Liver (tissue), 9 donors: ENCODE measurements around the gene UGCG. TPM values are rescaled to one million over a fixed set of nuclear protein-coding genes. Genes with fewer than 3 reads are reported as not detected.

Experiments
- DNase-seq: peaks from one replicate; pipeline ENCODE4 v3.0.0-alpha.2; 2017; ENCODE audit warnings: low spot score
- H3K27ac ChIP-seq, 2 donors: one replicate each; pipeline ENCODE4 v1.7.0; 2013; ENCODE audit warnings: inconsistent platforms in 2 of 2, low read length in 2 of 2, control low read depth in 1 of 2, low read depth in 1 of 2, mild to moderate bottlenecking in 1 of 2
- H3K27me3 ChIP-seq, 4 donors: one replicate each; pipeline versions ENCODE4 v1.6.1 to v1.7.0; 2013; ENCODE audit warnings: low read length in 3 of 4, inconsistent platforms in 1 of 4, mild to moderate bottlenecking in 1 of 4, moderate library complexity in 1 of 4; ENCODE audit not compliant: control insufficient read depth in 4 of 4, insufficient read depth in 4 of 4
- H3K36me3 ChIP-seq, 4 donors: one replicate each; pipeline versions ENCODE4 v1.6.1 to v1.7.0; 2013; ENCODE audit warnings: low read length in 3 of 4, mild to moderate bottlenecking in 3 of 4, low read depth in 1 of 4, moderate library complexity in 1 of 4; ENCODE audit not compliant: control insufficient read depth in 4 of 4, insufficient read depth in 3 of 4
- H3K4me1 ChIP-seq, 4 donors: one replicate each; pipeline versions ENCODE4 v1.6.1 to v1.7.0; 2013; ENCODE audit warnings: low read length in 3 of 4, mild to moderate bottlenecking in 3 of 4, moderate library complexity in 1 of 4; ENCODE audit not compliant: control insufficient read depth in 4 of 4, insufficient read depth in 4 of 4
- H3K4me3 ChIP-seq, 3 donors: one replicate each; pipeline versions ENCODE4 v1.6.1 to v1.7.0; 2013; ENCODE audit warnings: low read length in 3 of 3, control low read depth in 1 of 3, low read depth in 1 of 3, mild to moderate bottlenecking in 1 of 3
- H3K9ac ChIP-seq, 2 donors: one replicate each; pipeline ENCODE4 v1.7.0; 2013; ENCODE audit warnings: low read length in 2 of 2, mild to moderate bottlenecking in 2 of 2, moderate library complexity in 2 of 2, control low read depth in 1 of 2, low read depth in 1 of 2
- H3K9me3 ChIP-seq, 4 donors: one replicate each; pipeline versions ENCODE4 v1.6.1 to v1.7.0; 2013; ENCODE audit warnings: low read length in 3 of 4; ENCODE audit not compliant: control insufficient read depth in 4 of 4
- EGR1 ChIP-seq, 2 donors: IDR thresholded peaks; 2 replicates each; pipeline ENCODE4 v1.6.1; 2016 to 2018; ENCODE audit warnings: antibody characterized with exemption in 2 of 2, low read depth in 2 of 2
- FOXA1 ChIP-seq: IDR thresholded peaks from 2 replicates; pipeline ENCODE4 v1.6.1; 2016; ENCODE audit warnings: antibody characterized with exemption
- FOXA2 ChIP-seq: IDR thresholded peaks from 2 replicates; pipeline ENCODE4 v1.6.1; 2016; ENCODE audit warnings: antibody characterized with exemption
- GABPA ChIP-seq, 2 donors: IDR thresholded peaks in 1 of 2; conservative IDR thresholded peaks in 1 of 2; 2 replicates each; pipeline ENCODE4 v1.6.1; 2016; ENCODE audit warnings: antibody characterized with exemption in 2 of 2, mild to moderate bottlenecking in 1 of 2, moderate library complexity in 1 of 2
- HNF4A ChIP-seq, 2 donors: conservative IDR thresholded peaks; 2 replicates each; pipeline ENCODE4 v1.6.1; 2016; ENCODE audit warnings: antibody characterized with exemption in 2 of 2, mild to moderate bottlenecking in 2 of 2
- HNF4G ChIP-seq: IDR thresholded peaks from 2 replicates; pipeline ENCODE4 v1.6.1; 2016; ENCODE audit warnings: antibody characterized with exemption
- JUND ChIP-seq, 2 donors: IDR thresholded peaks; 2 replicates each; pipeline ENCODE4 v1.6.1; 2016; ENCODE audit warnings: antibody characterized with exemption in 2 of 2
- NR2F2 ChIP-seq: IDR thresholded peaks from 2 replicates; pipeline ENCODE4 v1.6.1; 2016; ENCODE audit warnings: antibody characterized with exemption
- RAD21 ChIP-seq, 2 donors: IDR thresholded peaks; 2 replicates each; pipeline ENCODE4 v1.6.1; 2016; ENCODE audit warnings: antibody characterized with exemption in 2 of 2, mild to moderate bottlenecking in 2 of 2
- RXRA ChIP-seq, 2 donors: IDR thresholded peaks; 2 replicates each; pipeline ENCODE4 v1.6.1; 2017 to 2018; ENCODE audit warnings: antibody characterized with exemption in 2 of 2, mild to moderate bottlenecking in 1 of 2
- SP1 ChIP-seq: IDR thresholded peaks from 2 replicates; pipeline ENCODE4 v1.6.1; 2018; ENCODE audit warnings: antibody characterized with exemption, mild to moderate bottlenecking
- TAF1 ChIP-seq: conservative IDR thresholded peaks from 2 replicates; pipeline ENCODE4 v1.6.1; 2016; ENCODE audit warnings: antibody characterized with exemption, mild to moderate bottlenecking
- YY1 ChIP-seq: IDR thresholded peaks from 2 replicates; pipeline ENCODE4 v1.6.1; 2016; ENCODE audit warnings: antibody characterized with exemption, mild to moderate bottlenecking
- WGBS: extraction: QIAGEN DNeasy Blood & Tissue Kit; methylation state at CpG from one replicate; pipeline ENCODE4 v1.1.7; 2013; 5-methylcytosine and 5-hydroxymethylcytosine counted together
- polyA plus RNA-seq, 2 donors: library from polyadenylated mRNA; stranded (reverse) in 1 of 2; unstranded in 1 of 2; fragments of 200-250 nt in 1 of 2; fragments of >200 nt in 1 of 2; fragmentation: Nextera tagmentation in 1 of 2; extraction: Ambion mirVana in 1 of 2; gene quantifications; one replicate each; pipeline versions ENCODE4 v1.2.1 to v1.2.3, GENCODE V29; 2013 to 2015
- total RNA-seq, 2 donors: library from RNA; depleted of rRNA; stranded (reverse); fragments of >200 nt; gene quantifications; one replicate each; pipeline ENCODE4 v1.2.3, GENCODE V29; 2014
- TF ChIP-seq, protein P1 (sequence below): fragments of 150-350 bp; IDR thresholded peaks from 2 replicates; pipeline ENCODE4 v1.5.1; 2017; ENCODE audit warnings: improper control_type of control experiment, low read depth, low read length; ENCODE audit not compliant: missing input control
- TF ChIP-seq, protein P2 (sequence below): IDR thresholded peaks from 2 replicates; pipeline ENCODE4 v1.6.1; 2016; ENCODE audit warnings: antibody characterized with exemption
- TF ChIP-seq, protein P3 (sequence below): IDR thresholded peaks from 2 replicates; pipeline ENCODE4 v1.6.1; 2016; ENCODE audit warnings: antibody characterized with exemption
- TF ChIP-seq, protein P4 (sequence below): IDR thresholded peaks from 2 replicates; pipeline ENCODE4 v1.6.1; 2016; ENCODE audit warnings: antibody characterized with exemption, mild to moderate bottlenecking
- TF ChIP-seq, protein P5 (sequence below): IDR thresholded peaks from 2 replicates; pipeline ENCODE4 v1.6.1; 2016; ENCODE audit warnings: antibody characterized with exemption
- donor health status: healthy.
- donor health status: healthy.
- donor health status: healthy.
- donor health status: healthy.
- donor health status: healthy.

Gene UGCG
- total and polyA plus RNA-seq, 4 donors: 5.2 to 44.2 (median 12.0) TPM

DNA sequence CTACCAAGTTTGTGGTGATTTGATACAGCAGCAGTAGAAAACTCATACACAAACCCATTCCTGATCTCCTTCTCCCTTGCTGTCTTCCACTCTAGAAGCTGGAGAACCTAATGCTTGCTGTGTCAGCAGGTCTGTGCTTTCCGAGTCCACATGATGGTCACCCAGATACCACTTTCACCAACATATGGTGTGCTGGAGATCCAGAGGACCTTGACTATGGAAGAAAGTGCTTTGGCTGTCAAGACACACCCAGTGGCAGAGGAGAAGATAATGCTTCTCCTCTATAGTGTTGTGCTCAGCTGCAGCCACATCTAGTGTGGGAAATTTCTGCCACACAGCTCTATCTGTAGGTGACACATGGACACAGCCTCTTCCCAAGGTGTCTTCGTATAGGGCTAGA lies 67.4 kb downstream of the UGCG start:
- Histone ChIP-seq H3K4me1 (no peaks in the 10 kb centered on the region), H3K9ac (no peak overlapping the region), H3K27ac (no peak overlapping the region), H3K27me3 (no peaks in the 10 kb centered on the region), H3K4me3 (no peak overlapping the region), H3K36me3 (no peaks in the 10 kb centered on the region), H3K9me3 (no peaks in the 10 kb centered on the region)
- TF ChIP-seq EGR1 (IDR thresholded peaks at IDR 0.05; ENCODE audit: low read depth in 2 of 2): no peak
- TF ChIP-seq NR2F2: no peak
- WGBS: 92% methylated on average over 2 of the region's 2 CpGs
- DNase-seq: no peak

DNA sequence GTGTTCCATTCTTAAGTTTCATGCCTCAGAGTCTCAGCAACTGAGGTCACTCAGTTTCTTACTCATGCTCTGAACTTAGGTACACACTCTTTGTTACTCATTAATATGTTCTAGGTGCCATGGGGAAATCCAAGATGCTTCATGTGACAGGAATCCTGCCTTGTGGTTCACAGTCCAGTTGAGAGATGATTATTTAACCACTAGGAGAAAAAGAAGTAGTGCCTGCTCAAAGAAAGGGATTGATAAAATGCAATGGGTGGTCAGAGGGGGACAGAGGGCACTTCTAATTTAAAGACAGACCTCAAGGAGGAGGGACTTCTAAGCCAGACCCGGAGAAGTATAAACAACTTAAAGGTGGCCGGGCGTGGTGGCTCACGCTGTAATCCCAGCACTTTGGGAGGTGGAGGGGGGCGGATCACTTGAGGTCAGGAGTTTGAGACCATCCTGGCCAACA lies 69.0 kb downstream of the UGCG start:
- H3K27ac ChIP-seq: no peak overlapping the region
- H3K4me1 ChIP-seq: no peaks in the 10 kb centered on the region
- H3K4me3 ChIP-seq: no peak overlapping the region
- DNase-seq: no peak
- H3K27me3 ChIP-seq: no peaks in the 10 kb centered on the region
- no peaks in the 10 kb centered on the region for H3K9me3 ChIP-seq
- TF ChIP-seq HNF4A (conservative IDR thresholded peaks at IDR 0.05): peak in 1 of 2 donors; percentile 42
- TF ChIP-seq, protein P1, sequence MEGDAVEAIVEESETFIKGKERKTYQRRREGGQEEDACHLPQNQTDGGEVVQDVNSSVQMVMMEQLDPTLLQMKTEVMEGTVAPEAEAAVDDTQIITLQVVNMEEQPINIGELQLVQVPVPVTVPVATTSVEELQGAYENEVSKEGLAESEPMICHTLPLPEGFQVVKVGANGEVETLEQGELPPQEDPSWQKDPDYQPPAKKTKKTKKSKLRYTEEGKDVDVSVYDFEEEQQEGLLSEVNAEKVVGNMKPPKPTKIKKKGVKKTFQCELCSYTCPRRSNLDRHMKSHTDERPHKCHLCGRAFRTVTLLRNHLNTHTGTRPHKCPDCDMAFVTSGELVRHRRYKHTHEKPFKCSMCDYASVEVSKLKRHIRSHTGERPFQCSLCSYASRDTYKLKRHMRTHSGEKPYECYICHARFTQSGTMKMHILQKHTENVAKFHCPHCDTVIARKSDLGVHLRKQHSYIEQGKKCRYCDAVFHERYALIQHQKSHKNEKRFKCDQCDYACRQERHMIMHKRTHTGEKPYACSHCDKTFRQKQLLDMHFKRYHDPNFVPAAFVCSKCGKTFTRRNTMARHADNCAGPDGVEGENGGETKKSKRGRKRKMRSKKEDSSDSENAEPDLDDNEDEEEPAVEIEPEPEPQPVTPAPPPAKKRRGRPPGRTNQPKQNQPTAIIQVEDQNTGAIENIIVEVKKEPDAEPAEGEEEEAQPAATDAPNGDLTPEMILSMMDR: no peak
- WGBS: 88% methylated on average over 5 of the region's 5 CpGs
- no peaks in the 10 kb centered on the region for H3K36me3 ChIP-seq
- no peak overlapping the region for H3K9ac ChIP-seq

DNA sequence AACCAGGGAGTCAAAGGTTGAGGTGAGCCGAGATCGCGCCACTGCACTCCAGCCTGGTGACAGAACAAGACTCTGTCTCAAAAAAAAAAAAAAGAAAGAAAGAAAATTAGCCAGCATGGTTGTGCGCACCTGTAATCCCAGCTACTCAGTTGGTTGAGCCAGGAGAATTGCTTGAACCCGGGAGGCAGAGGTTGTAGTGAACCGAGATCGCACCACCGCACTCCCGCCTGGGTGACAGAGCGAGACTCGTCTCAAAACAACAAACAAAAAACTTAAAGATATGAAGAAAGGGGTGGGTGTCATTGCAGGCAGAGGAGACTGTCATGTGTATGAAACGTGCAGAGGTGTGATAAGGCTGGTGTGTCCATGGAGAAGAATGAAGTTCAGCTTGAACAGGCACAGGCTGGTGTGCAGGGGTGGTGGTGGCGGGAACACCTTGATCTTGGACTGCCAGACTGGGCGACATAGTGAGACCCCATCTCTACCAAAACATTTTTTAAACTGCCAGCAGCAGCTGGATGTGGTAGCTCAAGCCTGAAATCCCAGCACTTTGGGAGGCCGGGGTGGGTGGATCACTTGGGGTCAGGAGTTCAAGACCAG lies 69.6 kb downstream of the UGCG start:
- Histone ChIP-seq H3K4me3 (no peak overlapping the region), H3K36me3 (no peaks in the 10 kb centered on the region), H3K27ac (no peak overlapping the region), H3K9ac (no peak overlapping the region), H3K4me1 (no peaks in the 10 kb centered on the region), H3K9me3 (no peaks in the 10 kb centered on the region), H3K27me3 (no peaks in the 10 kb centered on the region)
- no peak for TF ChIP-seq RXRA (IDR thresholded peaks at IDR 0.05)
- TF ChIP-seq, protein P2, sequence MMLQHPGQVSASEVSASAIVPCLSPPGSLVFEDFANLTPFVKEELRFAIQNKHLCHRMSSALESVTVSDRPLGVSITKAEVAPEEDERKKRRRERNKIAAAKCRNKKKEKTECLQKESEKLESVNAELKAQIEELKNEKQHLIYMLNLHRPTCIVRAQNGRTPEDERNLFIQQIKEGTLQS: no peak
- no peak for TF ChIP-seq EGR1 (IDR thresholded peaks at IDR 0.05; ENCODE audit: low read depth in 2 of 2)
- TF ChIP-seq, protein P1: no peak
- TF ChIP-seq JUND (IDR thresholded peaks at IDR 0.05): no peak
- TF ChIP-seq FOXA1: no peak
- TF ChIP-seq, protein P3, sequence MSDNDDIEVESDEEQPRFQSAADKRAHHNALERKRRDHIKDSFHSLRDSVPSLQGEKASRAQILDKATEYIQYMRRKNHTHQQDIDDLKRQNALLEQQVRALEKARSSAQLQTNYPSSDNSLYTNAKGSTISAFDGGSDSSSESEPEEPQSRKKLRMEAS: no peak
- no peak for TF ChIP-seq HNF4A (conservative IDR thresholded peaks at IDR 0.05)
- no peak for TF ChIP-seq FOXA2
- TF ChIP-seq SP1: no peak
- TF ChIP-seq YY1: no peak
- no peak for TF ChIP-seq RAD21 (IDR thresholded peaks at IDR 0.05)
- TF ChIP-seq NR2F2: no peak
- TF ChIP-seq, protein P4, sequence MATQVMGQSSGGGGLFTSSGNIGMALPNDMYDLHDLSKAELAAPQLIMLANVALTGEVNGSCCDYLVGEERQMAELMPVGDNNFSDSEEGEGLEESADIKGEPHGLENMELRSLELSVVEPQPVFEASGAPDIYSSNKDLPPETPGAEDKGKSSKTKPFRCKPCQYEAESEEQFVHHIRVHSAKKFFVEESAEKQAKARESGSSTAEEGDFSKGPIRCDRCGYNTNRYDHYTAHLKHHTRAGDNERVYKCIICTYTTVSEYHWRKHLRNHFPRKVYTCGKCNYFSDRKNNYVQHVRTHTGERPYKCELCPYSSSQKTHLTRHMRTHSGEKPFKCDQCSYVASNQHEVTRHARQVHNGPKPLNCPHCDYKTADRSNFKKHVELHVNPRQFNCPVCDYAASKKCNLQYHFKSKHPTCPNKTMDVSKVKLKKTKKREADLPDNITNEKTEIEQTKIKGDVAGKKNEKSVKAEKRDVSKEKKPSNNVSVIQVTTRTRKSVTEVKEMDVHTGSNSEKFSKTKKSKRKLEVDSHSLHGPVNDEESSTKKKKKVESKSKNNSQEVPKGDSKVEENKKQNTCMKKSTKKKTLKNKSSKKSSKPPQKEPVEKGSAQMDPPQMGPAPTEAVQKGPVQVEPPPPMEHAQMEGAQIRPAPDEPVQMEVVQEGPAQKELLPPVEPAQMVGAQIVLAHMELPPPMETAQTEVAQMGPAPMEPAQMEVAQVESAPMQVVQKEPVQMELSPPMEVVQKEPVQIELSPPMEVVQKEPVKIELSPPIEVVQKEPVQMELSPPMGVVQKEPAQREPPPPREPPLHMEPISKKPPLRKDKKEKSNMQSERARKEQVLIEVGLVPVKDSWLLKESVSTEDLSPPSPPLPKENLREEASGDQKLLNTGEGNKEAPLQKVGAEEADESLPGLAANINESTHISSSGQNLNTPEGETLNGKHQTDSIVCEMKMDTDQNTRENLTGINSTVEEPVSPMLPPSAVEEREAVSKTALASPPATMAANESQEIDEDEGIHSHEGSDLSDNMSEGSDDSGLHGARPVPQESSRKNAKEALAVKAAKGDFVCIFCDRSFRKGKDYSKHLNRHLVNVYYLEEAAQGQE: no peak
- TF ChIP-seq TAF1: no peak
- TF ChIP-seq, protein P5, sequence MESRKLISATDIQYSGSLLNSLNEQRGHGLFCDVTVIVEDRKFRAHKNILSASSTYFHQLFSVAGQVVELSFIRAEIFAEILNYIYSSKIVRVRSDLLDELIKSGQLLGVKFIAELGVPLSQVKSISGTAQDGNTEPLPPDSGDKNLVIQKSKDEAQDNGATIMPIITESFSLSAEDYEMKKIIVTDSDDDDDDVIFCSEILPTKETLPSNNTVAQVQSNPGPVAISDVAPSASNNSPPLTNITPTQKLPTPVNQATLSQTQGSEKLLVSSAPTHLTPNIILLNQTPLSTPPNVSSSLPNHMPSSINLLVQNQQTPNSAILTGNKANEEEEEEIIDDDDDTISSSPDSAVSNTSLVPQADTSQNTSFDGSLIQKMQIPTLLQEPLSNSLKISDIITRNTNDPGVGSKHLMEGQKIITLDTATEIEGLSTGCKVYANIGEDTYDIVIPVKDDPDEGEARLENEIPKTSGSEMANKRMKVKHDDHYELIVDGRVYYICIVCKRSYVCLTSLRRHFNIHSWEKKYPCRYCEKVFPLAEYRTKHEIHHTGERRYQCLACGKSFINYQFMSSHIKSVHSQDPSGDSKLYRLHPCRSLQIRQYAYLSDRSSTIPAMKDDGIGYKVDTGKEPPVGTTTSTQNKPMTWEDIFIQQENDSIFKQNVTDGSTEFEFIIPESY: no peak
- TF ChIP-seq GABPA (IDR thresholded peaks at IDR 0.05 in 1 of 2, conservative IDR thresholded peaks at IDR 0.05 in 1 of 2): no peak
- TF ChIP-seq HNF4G: no peak
- 96% methylated on average over 15 of the region's 15 CpGs for WGBS
- DNase-seq: no peak
